H1 (cell line): ENCODE results near the gene SH2D5. TPM values are rescaled to one million over a fixed set of nuclear protein-coding genes. Genes with fewer than 3 reads are reported as not detected.
A peak's percentile ranks its signal among the peaks of the same experiment; 100 is the strongest.

Experiments
- BACH1 ChIP-seq: IDR thresholded peaks from 2 replicates; pipeline ENCODE4 v1.6.1; 2012; ENCODE audit warnings: low read length, improper control_type of control experiment
- BCL11A ChIP-seq, 2 experiments: IDR thresholded peaks; one replicate each; pipeline ENCODE4 v1.6.1; 2011; ENCODE audit warnings: low read depth in 2 of 2, low read length in 2 of 2, mild to moderate bottlenecking in 2 of 2
- CREB1 ChIP-seq: IDR thresholded peaks from 2 replicates; pipeline ENCODE4 v1.6.1; 2012; ENCODE audit warnings: inconsistent platforms
- CTBP2 ChIP-seq: IDR thresholded peaks from 2 replicates; pipeline ENCODE4 v1.7.0; 2011; ENCODE audit warnings: borderline replicate concordance, mild to moderate bottlenecking, moderate library complexity, mixed read lengths, low read length; ENCODE audit not compliant: insufficient read depth, insufficient read length
- FOSL1 ChIP-seq: IDR thresholded peaks from 2 replicates; pipeline ENCODE4 v1.6.1; 2011; ENCODE audit warnings: mild to moderate bottlenecking, low read depth, low read length, moderate library complexity; ENCODE audit not compliant: insufficient read depth
- HDAC2 ChIP-seq, 2 experiments: fragments of 300-600 bp in 1 of 2; sonication (generic) in 1 of 2; IDR thresholded peaks; 2 replicates each; pipeline ENCODE4 v1.6.1; 2011 to 2012; ENCODE audit warnings: low read depth in 2 of 2, low read length in 2 of 2, mild to moderate bottlenecking in 2 of 2, moderate library complexity in 2 of 2, borderline replicate concordance in 1 of 2, inconsistent platforms in 1 of 2
- JUND ChIP-seq: IDR thresholded peaks from 2 replicates; pipeline ENCODE4 v1.6.1; 2011; ENCODE audit warnings: mild to moderate bottlenecking, improper control_type of control experiment, low read length
- KDM1A ChIP-seq: fragments of 200-600, 300-600 bp; sonication (generic); IDR thresholded peaks from 2 replicates; pipeline ENCODE4 v1.7.1; 2016; ENCODE audit warnings: mild to moderate bottlenecking, low read length, borderline replicate concordance
- KDM4A ChIP-seq: IDR thresholded peaks from one replicate; pipeline ENCODE4 v1.7.1; 2012; ENCODE audit warnings: low read depth, mild to moderate bottlenecking, moderate library complexity, low read length, inconsistent platforms; ENCODE audit not compliant: severe bottlenecking
- NANOG ChIP-seq: IDR thresholded peaks from 2 replicates; pipeline ENCODE4 v1.6.1; 2011; ENCODE audit warnings: low read length, low read depth, mild to moderate bottlenecking, inconsistent platforms; ENCODE audit not compliant: insufficient read depth, poor library complexity, severe bottlenecking
- RBBP5 ChIP-seq: IDR thresholded peaks from 2 replicates; pipeline ENCODE4 v1.7.1; 2012; ENCODE audit warnings: low read depth, mild to moderate bottlenecking, inconsistent platforms, low read length, moderate library complexity, borderline replicate concordance
- RNF2 ChIP-seq: fragments of 200-900, 300-1000 bp; sonication (generic); IDR thresholded peaks from 2 replicates; pipeline ENCODE4 v1.7.1; 2016; ENCODE audit warnings: borderline replicate concordance, low read depth, mild to moderate bottlenecking, antibody characterized with exemption, low read length; ENCODE audit not compliant: poor library complexity, severe bottlenecking; ENCODE audit errors: missing control alignments
- RXRA ChIP-seq: IDR thresholded peaks from 2 replicates; pipeline ENCODE4 v1.6.1; 2011; ENCODE audit warnings: low read depth, mild to moderate bottlenecking, low read length, moderate library complexity; ENCODE audit not compliant: insufficient read depth
- SIRT6 ChIP-seq: IDR thresholded peaks from one replicate; pipeline ENCODE4 v1.7.1; 2012; ENCODE audit warnings: low read length, inconsistent platforms
- SUZ12 ChIP-seq: fragments of 200-600 bp; sonication (generic); IDR thresholded peaks from 2 replicates; pipeline ENCODE4 v1.6.1; 2012; ENCODE audit warnings: mild to moderate bottlenecking, inconsistent platforms, low read length, moderate library complexity, mixed read lengths
- polyA plus RNA-seq, 7 experiments: library from polyadenylated mRNA; depleted of rRNA in 3 of 7; stranded (reverse) in 5 of 7; unstranded in 2 of 7; fragments of >200 nt in 5 of 7; fragments of 200-250 nt in 2 of 7; gene quantifications; 1 replicate in 5 of 7; 2 replicates in 1 of 7; 4 replicates in 1 of 7; pipeline versions ENCODE4 v1.2.1 to v1.2.3, GENCODE V29; 2011 to 2013; ENCODE audit warnings: missing spikeins in 2 of 7, mixed read lengths in 2 of 7
- total RNA-seq: library from RNA; stranded (reverse); fragmentation: NEBNext Ultra II Directional; extraction: Animal tissue kit (Norgen Biotek cat#: 25700); gene quantifications from 2 replicates; pipeline ENCODE4 v1.2.1, GENCODE V29; 2021
- TF ChIP-seq, protein P1 (sequence below): IDR thresholded peaks from 2 replicates; pipeline ENCODE4 v1.6.1; 2012; ENCODE audit warnings: inconsistent platforms

Gene SH2D5
- total and polyA plus RNA-seq, 2 of the 8 experiments (the other 6 are each of a cell fraction or from before 2014, with no cell fraction given): 13.2 to 18.4 TPM

DNA sequence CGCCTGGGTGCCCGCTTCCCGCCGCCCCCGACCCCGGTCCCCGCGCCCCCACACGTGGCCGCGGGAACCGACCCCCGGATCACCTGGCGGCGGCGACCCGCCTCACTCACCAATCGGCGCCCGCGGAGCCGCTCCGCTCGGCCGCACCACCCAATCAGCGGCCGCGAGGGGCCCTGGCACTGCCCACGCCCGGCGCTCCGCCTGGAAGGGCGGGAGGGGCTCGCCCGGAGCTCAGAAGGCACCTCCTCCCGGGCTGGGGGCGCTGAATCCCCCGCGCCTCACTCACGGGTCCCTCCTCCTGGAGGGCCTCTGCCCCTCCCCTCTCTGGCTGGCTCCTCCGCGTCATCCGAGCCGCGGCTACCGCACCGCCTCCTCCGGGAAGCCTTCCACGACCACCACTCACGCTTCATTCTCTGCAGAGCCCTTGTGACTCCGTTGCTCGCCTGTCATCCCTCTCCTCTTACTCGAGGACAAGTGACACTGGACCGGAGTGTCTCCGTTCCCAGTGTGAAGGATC lies 374 bp downstream of the SH2D5 start (continued):
- TF ChIP-seq HDAC2 (IDR thresholded peaks at IDR 0.05; ENCODE audit: borderline replicate concordance in 1 of 2, low read depth in 2 of 2, low read length in 2 of 2) (peak in 1 of 2 experiments; percentile 61; a peak in 1 of 4 replicates), BACH1 (no peak), NANOG (no peak), BCL11A (IDR thresholded peaks at IDR 0.05; ENCODE audit: low read depth in 2 of 2, low read length in 2 of 2) (no peak), CTBP2 (peak; percentile 5), SIRT6 (no peak), RNF2 (no peak), KDM4A (peak; percentile 67), FOSL1 (no peak), SUZ12 (no peak), JUND (no peak), RXRA (no peak), RBBP5 (peak; percentile 72), CREB1 (0 out of 2 replicates have a peak, but pooled peaks have one; percentile 69), KDM1A (peak; percentile 88)
- TF ChIP-seq, protein P1, sequence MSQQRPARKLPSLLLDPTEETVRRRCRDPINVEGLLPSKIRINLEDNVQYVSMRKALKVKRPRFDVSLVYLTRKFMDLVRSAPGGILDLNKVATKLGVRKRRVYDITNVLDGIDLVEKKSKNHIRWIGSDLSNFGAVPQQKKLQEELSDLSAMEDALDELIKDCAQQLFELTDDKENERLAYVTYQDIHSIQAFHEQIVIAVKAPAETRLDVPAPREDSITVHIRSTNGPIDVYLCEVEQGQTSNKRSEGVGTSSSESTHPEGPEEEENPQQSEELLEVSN: no peak; the same call in 1 of the 2 replicates
